Neural cell (in vitro differentiated cells): Measurements from ENCODE around the gene WDFY3. TPM values are rescaled to one million over a fixed set of nuclear protein-coding genes. Genes with fewer than 3 reads are reported as not detected.
"Not testable (repeated sequence)": the region's sequence is repeated elsewhere in the genome, so short reads cannot be mapped to it uniquely, and the experiment has no call there.

ENCODE experiments used
- H2AFZ ChIP-seq: fragments of 200-600, 300-800 bp; sonication (generic), shearing (Covaris generic); 2 replicates; pipeline ENCODE4 v1.6.0; 2014; ENCODE audit warnings: low read depth, mild to moderate bottlenecking, antibody characterized with exemption, low read length, moderate library complexity
- H3F3A ChIP-seq: fragments of 200-600 bp; shearing (Covaris generic); 2 replicates; pipeline ENCODE4 v1.6.1; 2016; ENCODE audit warnings: mild to moderate bottlenecking, moderate library complexity, mixed read lengths, antibody characterized with exemption, low read length; ENCODE audit not compliant: insufficient read depth, poor library complexity, severe bottlenecking
- H3K27ac ChIP-seq: fragments of 200-600, 300-800 bp; sonication (generic), shearing (Covaris generic); 2 replicates; pipeline ENCODE4 v1.5.1; 2014; ENCODE audit warnings: mild to moderate bottlenecking, low read length, moderate library complexity
- H3K27me3 ChIP-seq: fragments of 300-800, 200-600 bp; sonication (generic), shearing (Covaris generic); 2 replicates; pipeline ENCODE4 v1.6.0; 2014; ENCODE audit warnings: mild to moderate bottlenecking, low read depth, low read length, moderate library complexity; ENCODE audit not compliant: insufficient read depth
- H3K36me3 ChIP-seq: fragments of 300-800, 200-600 bp; sonication (generic), shearing (Covaris generic); 2 replicates; pipeline ENCODE4 v1.5.1; 2014; ENCODE audit warnings: mild to moderate bottlenecking, antibody characterized with exemption, low read length, moderate library complexity; ENCODE audit not compliant: insufficient read depth
- H3K4me2 ChIP-seq: fragments of 300-800, 200-600 bp; sonication (generic), shearing (Covaris generic); 2 replicates; pipeline ENCODE4 v1.6.0; 2014; ENCODE audit warnings: mild to moderate bottlenecking, low read length
- H3K4me3 ChIP-seq: fragments of 300-800, 200-600 bp; sonication (generic), shearing (Covaris generic); 2 replicates; pipeline ENCODE4 v1.5.1; 2014; ENCODE audit warnings: mild to moderate bottlenecking, low read length, moderate library complexity
- H3K79me2 ChIP-seq: fragments of 200-600 bp; shearing (Covaris generic); replicated peaks from 2 replicates; pipeline ENCODE4 v1.6.0; 2014; ENCODE audit warnings: mild to moderate bottlenecking, low read length, moderate library complexity; ENCODE audit not compliant: insufficient read depth
- H3K9ac ChIP-seq: fragments of 300-800, 200-600 bp; sonication (generic), shearing (Covaris generic); 2 replicates; pipeline ENCODE4 v1.6.1; 2016; ENCODE audit warnings: mild to moderate bottlenecking, low read length, mixed read lengths
- H3K9me2 ChIP-seq: fragments of 200-600 bp; shearing (Covaris generic); 2 replicates; pipeline ENCODE4 v1.6.1; 2016; ENCODE audit warnings: mild to moderate bottlenecking, low read length, mixed read lengths; ENCODE audit not compliant: insufficient read depth
- H3K9me3 ChIP-seq: fragments of 200-600, 300-800 bp; sonication (generic), shearing (Covaris generic); 2 replicates; pipeline ENCODE4 v1.6.1; 2016; ENCODE audit warnings: mild to moderate bottlenecking, mixed run types, low read length, moderate library complexity, mixed read lengths
- H4K20me1 ChIP-seq: fragments of 200-600 bp; shearing (Covaris generic); 2 replicates; pipeline ENCODE4 v1.6.1; 2016; ENCODE audit warnings: mild to moderate bottlenecking, mixed run types; ENCODE audit not compliant: insufficient read depth
- CTCF ChIP-seq: fragments of 450-650 bp; IDR thresholded peaks from 2 replicates; pipeline ENCODE4 v1.5.1; 2014; ENCODE audit warnings: antibody characterized with exemption, mild to moderate bottlenecking, moderate library complexity; ENCODE audit not compliant: poor library complexity, severe bottlenecking
- EP300 ChIP-seq: fragments of 450-650 bp; conservative IDR thresholded peaks from 2 replicates; pipeline ENCODE4 v1.6.1; 2014; ENCODE audit warnings: antibody characterized with exemption, mild to moderate bottlenecking, moderate library complexity; ENCODE audit not compliant: poor library complexity, severe bottlenecking
- EZH2 ChIP-seq: fragments of 200-600, 300-800 bp; shearing (Covaris generic), sonication (generic); IDR thresholded peaks from 2 replicates; pipeline ENCODE4 v1.6.1; 2014; ENCODE audit warnings: antibody characterized with exemption, low read length, borderline replicate concordance, mild to moderate bottlenecking; ENCODE audit not compliant: insufficient read depth, poor library complexity, severe bottlenecking
- MXI1 ChIP-seq: fragments of 450-650 bp; conservative IDR thresholded peaks from 2 replicates; pipeline ENCODE4 v1.6.1; 2014; ENCODE audit warnings: antibody characterized with exemption, mild to moderate bottlenecking; ENCODE audit not compliant: poor library complexity, severe bottlenecking
- POLR2AphosphoS5 ChIP-seq: IDR thresholded peaks from 2 replicates; pipeline ENCODE4 v1.6.1; 2012
- RAD21 ChIP-seq: fragments of 450-650 bp; conservative IDR thresholded peaks from 2 replicates; pipeline ENCODE4 v1.6.1; 2014; ENCODE audit warnings: antibody characterized with exemption, mild to moderate bottlenecking, moderate library complexity
- REST ChIP-seq: IDR thresholded peaks from 2 replicates; pipeline ENCODE4 v1.6.1; 2012; ENCODE audit warnings: borderline replicate concordance
- SMC3 ChIP-seq: fragments of 450-650 bp; conservative IDR thresholded peaks from 2 replicates; pipeline ENCODE4 v1.6.1; 2014; ENCODE audit warnings: antibody characterized with exemption, mild to moderate bottlenecking, moderate library complexity; ENCODE audit not compliant: poor library complexity
- TAF1 ChIP-seq: IDR thresholded peaks from 2 replicates; pipeline ENCODE4 v1.6.1; 2012; ENCODE audit warnings: low read depth
- polyA plus RNA-seq: library from polyadenylated mRNA; depleted of rRNA; stranded (reverse); fragments of >200 nt; gene quantifications from 2 replicates; pipeline ENCODE4 v1.2.3, GENCODE V29; 2014

Gene WDFY3
- polyA plus RNA-seq, 1 donor from 2014 or later: 39.8 TPM

- Histone ChIP-seq H4K20me1 (no peaks in the 10 kb centered on the region), H3K9me2 (no peaks in the 10 kb centered on the region), H3K9me3 (no peaks in the 10 kb centered on the region), H2AFZ (no peak overlapping the region), H3K27me3 (no peaks in the 10 kb centered on the region), H3K4me2 (no peak overlapping the region), H3K27ac (no peak overlapping the region), H3F3A (no peaks in the 10 kb centered on the region), H3K9ac (no peak overlapping the region), H3K36me3 (peaks cover 31% of the 10 kb centered on the region), H3K4me3 (no peak overlapping the region), H3K79me2 (no peaks in the 10 kb centered on the region)
- TF ChIP-seq RAD21 (no peak), TAF1 (no peak), POLR2AphosphoS5 (no peak), MXI1 (no peak), REST (no peak), EZH2 (no peak), SMC3 (no peak), CTCF (no peak), EP300 (no peak)
Measured at GRCh38 chr4:84683064-84683850, 283.2 kb downstream of the WDFY3 start.

GRCh38 chr4:84682661-84683060 is 283.8 kb downstream of the WDFY3 start:
- H3K9ac ChIP-seq, H3F3A ChIP-seq, H3K27me3 ChIP-seq, H3K9me3 ChIP-seq, H3K4me3 ChIP-seq, H3K27ac ChIP-seq, H2AFZ ChIP-seq, H4K20me1 ChIP-seq, H3K79me2 ChIP-seq, H3K4me2 ChIP-seq, H3K9me2 ChIP-seq: not testable (repeated sequence)
- peaks cover 31% of the 10 kb centered on the region for H3K36me3 ChIP-seq
